ENCODE measurements around the gene ARID1B.

DNA sequence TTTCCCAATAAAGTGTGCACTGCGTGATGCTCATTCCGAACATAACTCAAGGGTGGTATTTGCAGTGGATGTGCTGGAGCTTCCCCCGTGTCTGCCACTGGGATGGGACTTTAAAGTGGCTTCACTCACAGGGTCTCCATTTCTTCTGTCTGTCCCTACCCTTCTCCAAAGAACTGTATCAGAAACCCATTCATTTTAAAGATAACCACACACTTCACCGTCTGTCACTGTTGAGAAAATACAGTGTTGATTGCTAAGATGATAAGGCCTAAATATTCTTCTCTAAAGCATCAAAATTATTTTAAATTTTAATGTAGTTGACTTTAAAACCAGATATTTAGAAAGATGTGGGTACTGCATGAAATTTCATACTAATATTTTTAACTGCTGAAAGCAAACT, 384.7 kb downstream of the ARID1B start:
- TF ChIP-seq CTCF (IDR thresholded peaks at IDR 0.05) (no peak), ZNF263 (CRISPR knock-in tag; IDR thresholded peaks at IDR 0.05; ENCODE audit: low read depth) (no peak), ELF4 (CRISPR knock-in tag; IDR thresholded peaks at IDR 0.05; ENCODE audit: low read depth) (no peak), TEAD1 (CRISPR knock-in tag; IDR thresholded peaks at IDR 0.05) (no peak), ATF2 (CRISPR knock-in tag; IDR thresholded peaks at IDR 0.05; ENCODE audit: borderline replicate concordance, low read depth) (no peak), RELA (CRISPR knock-in tag; IDR thresholded peaks at IDR 0.05; ENCODE audit: borderline replicate concordance) (no peak), ZNF232 (CRISPR knock-in tag; IDR thresholded peaks at IDR 0.05) (no peak), PRDM15 (CRISPR knock-in tag; IDR thresholded peaks at IDR 0.05) (no peak), GABPB1 (CRISPR knock-in tag; IDR thresholded peaks at IDR 0.05) (no peak), SP1 (CRISPR knock-in tag; conservative IDR thresholded peaks at IDR 0.05) (no peak)
- TF ChIP-seq, protein P1, sequence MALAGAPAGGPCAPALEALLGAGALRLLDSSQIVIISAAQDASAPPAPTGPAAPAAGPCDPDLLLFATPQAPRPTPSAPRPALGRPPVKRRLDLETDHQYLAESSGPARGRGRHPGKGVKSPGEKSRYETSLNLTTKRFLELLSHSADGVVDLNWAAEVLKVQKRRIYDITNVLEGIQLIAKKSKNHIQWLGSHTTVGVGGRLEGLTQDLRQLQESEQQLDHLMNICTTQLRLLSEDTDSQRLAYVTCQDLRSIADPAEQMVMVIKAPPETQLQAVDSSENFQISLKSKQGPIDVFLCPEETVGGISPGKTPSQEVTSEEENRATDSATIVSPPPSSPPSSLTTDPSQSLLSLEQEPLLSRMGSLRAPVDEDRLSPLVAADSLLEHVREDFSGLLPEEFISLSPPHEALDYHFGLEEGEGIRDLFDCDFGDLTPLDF (CRISPR knock-in tag; IDR thresholded peaks at IDR 0.05): no peak
- TF ChIP-seq, protein P2, sequence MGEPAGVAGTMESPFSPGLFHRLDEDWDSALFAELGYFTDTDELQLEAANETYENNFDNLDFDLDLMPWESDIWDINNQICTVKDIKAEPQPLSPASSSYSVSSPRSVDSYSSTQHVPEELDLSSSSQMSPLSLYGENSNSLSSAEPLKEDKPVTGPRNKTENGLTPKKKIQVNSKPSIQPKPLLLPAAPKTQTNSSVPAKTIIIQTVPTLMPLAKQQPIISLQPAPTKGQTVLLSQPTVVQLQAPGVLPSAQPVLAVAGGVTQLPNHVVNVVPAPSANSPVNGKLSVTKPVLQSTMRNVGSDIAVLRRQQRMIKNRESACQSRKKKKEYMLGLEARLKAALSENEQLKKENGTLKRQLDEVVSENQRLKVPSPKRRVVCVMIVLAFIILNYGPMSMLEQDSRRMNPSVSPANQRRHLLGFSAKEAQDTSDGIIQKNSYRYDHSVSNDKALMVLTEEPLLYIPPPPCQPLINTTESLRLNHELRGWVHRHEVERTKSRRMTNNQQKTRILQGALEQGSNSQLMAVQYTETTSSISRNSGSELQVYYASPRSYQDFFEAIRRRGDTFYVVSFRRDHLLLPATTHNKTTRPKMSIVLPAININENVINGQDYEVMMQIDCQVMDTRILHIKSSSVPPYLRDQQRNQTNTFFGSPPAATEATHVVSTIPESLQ (CRISPR knock-in tag; IDR thresholded peaks at IDR 0.05): no peak
